ENCODE results near the gene OBP2B. TPM values are rescaled to one million over a fixed set of nuclear protein-coding genes. Genes with fewer than 3 reads are reported as not detected.

Gene OBP2B
- polyA plus RNA-seq, 2 of the 4 experiments (the other 2 are of a cell fraction) = not detected

DNA sequence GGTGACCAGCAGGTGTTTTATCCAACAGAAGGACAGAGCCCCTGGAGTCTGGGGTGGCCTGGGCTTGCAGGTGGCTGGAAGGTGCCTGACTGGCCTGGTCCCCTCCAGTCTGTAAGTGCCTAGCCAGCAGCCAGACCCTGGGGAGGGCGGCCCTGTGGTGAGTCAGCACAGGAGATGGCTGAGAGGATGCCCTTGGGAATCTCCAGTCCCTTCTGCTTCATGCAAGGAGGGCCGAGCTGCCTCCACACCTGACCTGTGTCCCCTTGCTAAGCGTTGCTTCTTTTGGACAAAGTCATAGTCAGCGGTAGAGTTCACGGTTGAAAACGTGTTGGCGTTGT, 20.2 kb downstream of the OBP2B start (continued):
- TF ChIP-seq, protein P1, sequence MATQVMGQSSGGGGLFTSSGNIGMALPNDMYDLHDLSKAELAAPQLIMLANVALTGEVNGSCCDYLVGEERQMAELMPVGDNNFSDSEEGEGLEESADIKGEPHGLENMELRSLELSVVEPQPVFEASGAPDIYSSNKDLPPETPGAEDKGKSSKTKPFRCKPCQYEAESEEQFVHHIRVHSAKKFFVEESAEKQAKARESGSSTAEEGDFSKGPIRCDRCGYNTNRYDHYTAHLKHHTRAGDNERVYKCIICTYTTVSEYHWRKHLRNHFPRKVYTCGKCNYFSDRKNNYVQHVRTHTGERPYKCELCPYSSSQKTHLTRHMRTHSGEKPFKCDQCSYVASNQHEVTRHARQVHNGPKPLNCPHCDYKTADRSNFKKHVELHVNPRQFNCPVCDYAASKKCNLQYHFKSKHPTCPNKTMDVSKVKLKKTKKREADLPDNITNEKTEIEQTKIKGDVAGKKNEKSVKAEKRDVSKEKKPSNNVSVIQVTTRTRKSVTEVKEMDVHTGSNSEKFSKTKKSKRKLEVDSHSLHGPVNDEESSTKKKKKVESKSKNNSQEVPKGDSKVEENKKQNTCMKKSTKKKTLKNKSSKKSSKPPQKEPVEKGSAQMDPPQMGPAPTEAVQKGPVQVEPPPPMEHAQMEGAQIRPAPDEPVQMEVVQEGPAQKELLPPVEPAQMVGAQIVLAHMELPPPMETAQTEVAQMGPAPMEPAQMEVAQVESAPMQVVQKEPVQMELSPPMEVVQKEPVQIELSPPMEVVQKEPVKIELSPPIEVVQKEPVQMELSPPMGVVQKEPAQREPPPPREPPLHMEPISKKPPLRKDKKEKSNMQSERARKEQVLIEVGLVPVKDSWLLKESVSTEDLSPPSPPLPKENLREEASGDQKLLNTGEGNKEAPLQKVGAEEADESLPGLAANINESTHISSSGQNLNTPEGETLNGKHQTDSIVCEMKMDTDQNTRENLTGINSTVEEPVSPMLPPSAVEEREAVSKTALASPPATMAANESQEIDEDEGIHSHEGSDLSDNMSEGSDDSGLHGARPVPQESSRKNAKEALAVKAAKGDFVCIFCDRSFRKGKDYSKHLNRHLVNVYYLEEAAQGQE (IDR thresholded peaks at IDR 0.05) = no peak

DNA sequence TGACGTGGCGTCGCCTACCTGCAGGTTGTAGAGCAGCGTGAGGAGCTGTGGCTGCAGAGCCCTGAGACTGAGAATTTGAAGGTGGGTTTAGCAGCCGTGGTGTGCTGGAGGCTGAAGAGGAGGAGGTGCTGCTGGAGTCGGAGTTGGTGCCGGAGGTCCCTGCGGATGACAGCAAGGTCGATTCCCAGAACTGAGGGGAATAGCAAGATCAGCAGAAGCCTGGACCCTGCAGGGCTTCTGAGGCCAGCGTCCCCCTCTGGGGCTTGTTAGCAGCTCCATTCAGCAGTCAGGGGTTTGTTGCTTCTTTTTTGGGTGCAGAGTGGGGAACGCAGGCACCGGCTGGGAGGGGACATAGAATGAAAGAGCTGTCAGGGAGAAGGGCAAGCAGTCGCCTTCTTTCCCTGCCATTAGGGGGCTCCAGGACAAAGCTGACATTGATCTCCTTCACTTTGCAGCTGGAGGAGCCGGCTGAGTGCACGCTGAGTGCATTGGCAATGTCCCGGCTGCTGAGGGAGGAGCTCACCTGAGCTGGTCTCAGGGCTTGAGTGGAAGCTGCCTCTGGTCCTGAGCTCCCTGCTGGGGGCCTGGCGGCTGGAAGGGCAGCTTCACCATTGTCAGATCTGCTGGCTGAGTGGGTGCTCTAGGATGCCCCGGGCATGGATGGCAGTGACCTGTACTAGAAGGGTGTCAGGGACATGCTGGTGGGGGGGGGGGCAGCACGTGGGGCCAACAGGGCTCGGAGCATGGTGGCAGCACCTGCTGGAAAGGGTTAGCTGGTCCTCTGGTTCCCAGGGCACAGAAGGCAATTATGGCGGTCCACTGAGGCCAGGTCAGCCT, 20.8 kb downstream of the OBP2B start:
- WGBS (ENCODE audit: missing lambda C conversion rate) = 41% methylated on average over 15 of the region's 21 CpGs
- H3K4me3 ChIP-seq = no peak overlapping the region
- POLR2A ChIA-PET = interaction anchor here (1.1 kb wide), 2 partner anchors 50 to 160 kb away, joined by 4 read pairs; partner anchors contain the start of genes MED22 and RPL7A

DNA sequence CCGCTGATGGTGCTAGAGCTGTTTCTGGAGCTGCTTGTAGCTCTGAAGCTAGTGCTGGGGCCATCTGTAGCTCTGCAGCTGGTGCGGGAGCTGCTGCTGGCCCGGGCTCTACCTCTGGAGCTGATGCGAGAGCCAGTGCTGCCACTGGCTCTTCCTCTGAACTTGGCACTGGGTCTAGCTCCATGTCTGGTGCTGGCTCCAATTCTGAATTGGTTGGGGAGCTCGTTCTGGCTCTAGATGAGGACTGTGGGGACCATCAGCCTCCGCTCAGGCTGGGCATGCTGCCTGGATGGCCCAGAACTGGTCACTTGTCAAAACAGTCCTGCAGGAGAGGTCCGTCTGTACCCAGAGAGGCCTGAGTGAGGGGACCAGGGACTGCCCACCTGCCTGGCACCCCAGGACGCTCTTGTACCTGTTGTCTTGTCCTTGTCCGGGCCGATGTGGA, 21.5 kb downstream of the OBP2B start:
- 58% methylated on average over 8 of the region's 10 CpGs for WGBS (ENCODE audit: missing lambda C conversion rate)
- no peak for FAIRE-seq
- POLR2A ChIA-PET = interaction anchor here (0.7 to 2.0 kb wide), 4 partner anchors 51 to 457 kb away, joined by 3 to 14 read pairs (median 4); partner anchors contain the start of genes MED22 and RPL7A

More for the DNA sequence above, 20.8 kb downstream of the OBP2B start:
- peak in 1 of 2 experiments; percentile 37; a peak in 2 of 5 replicates for TF ChIP-seq RAD21 (conservative IDR thresholded peaks at IDR 0.05 in 1 of 2, IDR thresholded peaks at IDR 0.05 in 1 of 2)
- TF ChIP-seq, protein P2, sequence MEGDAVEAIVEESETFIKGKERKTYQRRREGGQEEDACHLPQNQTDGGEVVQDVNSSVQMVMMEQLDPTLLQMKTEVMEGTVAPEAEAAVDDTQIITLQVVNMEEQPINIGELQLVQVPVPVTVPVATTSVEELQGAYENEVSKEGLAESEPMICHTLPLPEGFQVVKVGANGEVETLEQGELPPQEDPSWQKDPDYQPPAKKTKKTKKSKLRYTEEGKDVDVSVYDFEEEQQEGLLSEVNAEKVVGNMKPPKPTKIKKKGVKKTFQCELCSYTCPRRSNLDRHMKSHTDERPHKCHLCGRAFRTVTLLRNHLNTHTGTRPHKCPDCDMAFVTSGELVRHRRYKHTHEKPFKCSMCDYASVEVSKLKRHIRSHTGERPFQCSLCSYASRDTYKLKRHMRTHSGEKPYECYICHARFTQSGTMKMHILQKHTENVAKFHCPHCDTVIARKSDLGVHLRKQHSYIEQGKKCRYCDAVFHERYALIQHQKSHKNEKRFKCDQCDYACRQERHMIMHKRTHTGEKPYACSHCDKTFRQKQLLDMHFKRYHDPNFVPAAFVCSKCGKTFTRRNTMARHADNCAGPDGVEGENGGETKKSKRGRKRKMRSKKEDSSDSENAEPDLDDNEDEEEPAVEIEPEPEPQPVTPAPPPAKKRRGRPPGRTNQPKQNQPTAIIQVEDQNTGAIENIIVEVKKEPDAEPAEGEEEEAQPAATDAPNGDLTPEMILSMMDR (IDR thresholded peaks at IDR 0.05) = peak; percentile 23; the same call in 2 of the 3 replicates
- TF ChIP-seq SMC3 (IDR thresholded peaks at IDR 0.05) = 0 out of 3 replicates have a peak, but pooled peaks have one; percentile 14
- no peak for TF ChIP-seq RCOR1 (IDR thresholded peaks at IDR 0.05; ENCODE audit: low read depth, low read length)
- CTCF ChIA-PET = interaction anchor here (0.6 to 5.6 kb wide), 21 partner anchors 11 to 305 kb away, joined by 3 to 89 read pairs (median 6); no protein-coding TSS in a partner anchor
- H3K9me3 ChIP-seq = no peaks in the 10 kb centered on the region
- FAIRE-seq (no peak), DNase-seq (ENCODE audit: low read depth in 1 of 2, low spot score in 1 of 2) (peak; percentile 42 to 58), ATAC-seq (peak; percentile 58 to 61; a peak in 5 of 6 replicates)
- no peak overlapping the region for H3K4me2 ChIP-seq
- peaks cover 7% of the 10 kb centered on the region; the same call in 1 of the 3 replicates for H3K4me1 ChIP-seq
- H3K27ac ChIP-seq = no peak overlapping the region

More for the DNA sequence above, 21.5 kb downstream of the OBP2B start:
- CTCF ChIA-PET = interaction anchor here (0.6 to 5.6 kb wide), 23 partner anchors 11 to 306 kb away, joined by 3 to 89 read pairs (median 6); no protein-coding TSS in a partner anchor
- no peak for ATAC-seq
- H3K9me3 ChIP-seq = no peaks in the 10 kb centered on the region
- no peak overlapping the region for H3K4me3 ChIP-seq
- no peak overlapping the region for H3K4me2 ChIP-seq
- no peak for DNase-seq (ENCODE audit: low read depth in 1 of 2, low spot score in 1 of 2)
- peaks cover 7% of the 10 kb centered on the region; the same call in 1 of the 3 replicates for H3K4me1 ChIP-seq
- TF ChIP-seq EHF (CRISPR knock-in tag; IDR thresholded peaks at IDR 0.05) = no peak
- TF ChIP-seq NFE2L2 (conservative IDR thresholded peaks at IDR 0.05; ENCODE audit: low read length) = no peak
- TF ChIP-seq, protein P3, sequence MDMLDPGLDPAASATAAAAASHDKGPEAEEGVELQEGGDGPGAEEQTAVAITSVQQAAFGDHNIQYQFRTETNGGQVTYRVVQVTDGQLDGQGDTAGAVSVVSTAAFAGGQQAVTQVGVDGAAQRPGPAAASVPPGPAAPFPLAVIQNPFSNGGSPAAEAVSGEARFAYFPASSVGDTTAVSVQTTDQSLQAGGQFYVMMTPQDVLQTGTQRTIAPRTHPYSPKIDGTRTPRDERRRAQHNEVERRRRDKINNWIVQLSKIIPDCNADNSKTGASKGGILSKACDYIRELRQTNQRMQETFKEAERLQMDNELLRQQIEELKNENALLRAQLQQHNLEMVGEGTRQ (IDR thresholded peaks at IDR 0.05) = no peak
- TF ChIP-seq, protein P1 (IDR thresholded peaks at IDR 0.05) = no peak
- TF ChIP-seq POLR2A (IDR thresholded peaks at IDR 0.05; ENCODE audit: low read length) = no peak
- TF ChIP-seq ESRRA (IDR thresholded peaks at IDR 0.05; ENCODE audit: borderline replicate concordance, low read length) = no peak
- TF ChIP-seq CHD4 (IDR thresholded peaks at IDR 0.05; ENCODE audit: borderline replicate concordance) = no peak
- H3K27ac ChIP-seq = no peak overlapping the region
